ENCODE results near the gene PTPRN2.

DNA sequence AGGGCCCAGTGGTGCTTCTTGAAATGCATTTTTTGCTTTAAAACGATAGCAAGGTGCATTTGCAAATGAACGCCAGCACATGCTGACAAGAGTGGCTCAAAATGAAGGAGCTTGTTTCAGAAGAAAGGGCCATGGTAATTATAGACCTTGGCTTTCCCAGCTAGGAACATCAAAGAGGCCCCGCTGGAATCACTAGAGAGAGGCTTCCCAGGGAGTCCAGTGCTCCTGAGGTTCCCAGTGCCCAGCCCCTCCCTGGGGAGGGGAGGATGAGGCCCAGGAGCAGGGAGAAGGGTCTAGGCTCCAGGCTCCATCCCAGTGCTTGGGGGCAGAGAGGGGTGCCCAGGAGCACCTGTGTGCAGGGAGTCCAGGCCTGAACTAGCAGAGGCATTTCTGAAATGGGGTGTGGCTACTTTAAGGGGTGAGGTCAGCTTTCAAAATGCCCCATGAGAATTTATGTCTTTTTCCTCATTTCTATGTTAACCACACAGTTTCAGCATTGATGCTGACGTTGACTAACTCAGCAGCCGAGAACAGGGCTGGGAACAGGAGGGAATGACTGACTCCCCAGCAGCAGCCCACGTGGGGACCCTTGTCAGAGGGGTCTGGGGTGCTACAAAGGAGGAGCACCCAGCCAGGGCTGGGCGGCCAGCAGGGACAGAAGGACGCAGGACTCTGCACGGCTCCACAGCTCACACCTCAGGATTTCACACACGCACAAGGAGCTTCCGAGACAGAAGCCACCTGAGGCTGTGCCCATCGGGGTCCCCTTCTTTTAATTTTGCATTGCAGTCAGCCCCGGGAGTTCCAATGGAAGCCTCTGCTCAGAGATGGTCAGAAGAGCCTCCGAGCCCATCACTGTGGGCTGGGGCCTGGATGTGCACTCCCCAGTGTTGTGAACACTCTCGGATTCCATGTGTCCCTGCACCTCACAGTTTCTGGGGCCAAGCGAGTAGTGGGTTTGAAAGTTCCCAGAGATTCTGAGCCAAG, 570.2 kb downstream of the PTPRN2 start:
- TF ChIP-seq CTCF (conservative IDR thresholded peaks at IDR 0.05; ENCODE audit: low read depth, low read length) (no peak), EZH2 (IDR thresholded peaks at IDR 0.05; ENCODE audit: borderline replicate concordance, low read depth, low read length, poor library complexity, severe bottlenecking) (no peak)

Data from A673 (cell line).